Measurements from ENCODE around the gene APH1A.
A peak's percentile ranks its signal among the peaks of the same experiment; 100 is the strongest.
"Not testable (repeated sequence)": the region's sequence is repeated elsewhere in the genome, so short reads cannot be mapped to it uniquely, and the experiment has no call there.

Gene APH1A

GRCh38 chr1:150237746-150238145, 31.1 kb downstream of the APH1A start:
- TF ChIP-seq, protein P1, sequence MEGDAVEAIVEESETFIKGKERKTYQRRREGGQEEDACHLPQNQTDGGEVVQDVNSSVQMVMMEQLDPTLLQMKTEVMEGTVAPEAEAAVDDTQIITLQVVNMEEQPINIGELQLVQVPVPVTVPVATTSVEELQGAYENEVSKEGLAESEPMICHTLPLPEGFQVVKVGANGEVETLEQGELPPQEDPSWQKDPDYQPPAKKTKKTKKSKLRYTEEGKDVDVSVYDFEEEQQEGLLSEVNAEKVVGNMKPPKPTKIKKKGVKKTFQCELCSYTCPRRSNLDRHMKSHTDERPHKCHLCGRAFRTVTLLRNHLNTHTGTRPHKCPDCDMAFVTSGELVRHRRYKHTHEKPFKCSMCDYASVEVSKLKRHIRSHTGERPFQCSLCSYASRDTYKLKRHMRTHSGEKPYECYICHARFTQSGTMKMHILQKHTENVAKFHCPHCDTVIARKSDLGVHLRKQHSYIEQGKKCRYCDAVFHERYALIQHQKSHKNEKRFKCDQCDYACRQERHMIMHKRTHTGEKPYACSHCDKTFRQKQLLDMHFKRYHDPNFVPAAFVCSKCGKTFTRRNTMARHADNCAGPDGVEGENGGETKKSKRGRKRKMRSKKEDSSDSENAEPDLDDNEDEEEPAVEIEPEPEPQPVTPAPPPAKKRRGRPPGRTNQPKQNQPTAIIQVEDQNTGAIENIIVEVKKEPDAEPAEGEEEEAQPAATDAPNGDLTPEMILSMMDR (IDR thresholded peaks at IDR 0.05; ENCODE audit: borderline replicate concordance, insufficient read depth, low read depth, low read length), result no peak

DNA sequence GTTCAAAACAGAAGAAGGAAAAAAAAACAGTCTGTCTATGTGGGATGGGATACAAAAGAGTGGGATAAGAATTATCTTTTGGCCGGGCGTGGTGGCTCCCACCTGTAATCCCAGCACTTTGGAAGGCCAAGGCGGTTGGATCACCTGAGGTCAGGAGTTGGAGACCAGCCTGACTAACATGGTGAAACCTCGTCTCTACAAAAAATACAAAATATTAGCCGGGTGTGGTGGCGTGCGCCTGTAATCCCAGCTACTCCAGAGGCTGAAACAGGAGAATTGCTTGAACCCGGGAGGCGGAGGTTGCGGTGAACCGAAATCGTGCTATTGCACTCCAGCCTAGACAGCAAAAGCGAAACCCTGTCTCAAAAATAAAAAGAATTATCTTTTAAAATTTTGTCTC, 31.6 kb downstream of the APH1A start:
- H3K4me3 ChIP-seq (ENCODE audit: low read depth, low read length), result not testable (repeated sequence)

More at GRCh38 chr1:150237746-150238145, 31.1 kb downstream of the APH1A start:
- H3K4me3 ChIP-seq (ENCODE audit: low read depth, low read length), result no peak overlapping the region

DNA sequence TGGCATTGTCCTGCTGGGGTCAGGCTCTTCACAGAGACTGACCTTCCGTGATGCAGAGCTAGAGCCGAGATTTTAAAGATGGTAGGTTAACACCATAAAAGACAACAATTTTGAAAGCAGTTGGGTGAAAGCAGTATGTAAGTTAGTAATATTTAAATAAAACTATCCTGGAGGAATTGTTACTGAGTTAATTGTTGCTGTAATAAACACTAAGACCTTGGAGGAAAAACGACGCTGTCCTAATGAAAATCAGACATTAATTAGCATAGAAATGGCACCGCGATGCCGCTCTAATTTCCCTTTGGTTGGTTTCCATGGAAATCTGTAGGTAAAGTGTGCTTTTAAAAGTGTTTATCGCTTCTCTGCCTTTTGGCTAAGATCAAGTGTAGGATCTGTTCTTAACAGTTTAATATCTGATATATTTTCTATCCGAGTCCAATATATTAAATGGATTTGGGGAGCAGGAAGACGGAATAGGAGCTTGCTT, 32.2 kb downstream of the APH1A start:
- TF ChIP-seq, protein P1 (IDR thresholded peaks at IDR 0.05; ENCODE audit: borderline replicate concordance, insufficient read depth, low read depth, low read length), result no peak
- peak overlapping the region; percentile 45 for H3K4me3 ChIP-seq (ENCODE audit: low read depth, low read length)

DNA sequence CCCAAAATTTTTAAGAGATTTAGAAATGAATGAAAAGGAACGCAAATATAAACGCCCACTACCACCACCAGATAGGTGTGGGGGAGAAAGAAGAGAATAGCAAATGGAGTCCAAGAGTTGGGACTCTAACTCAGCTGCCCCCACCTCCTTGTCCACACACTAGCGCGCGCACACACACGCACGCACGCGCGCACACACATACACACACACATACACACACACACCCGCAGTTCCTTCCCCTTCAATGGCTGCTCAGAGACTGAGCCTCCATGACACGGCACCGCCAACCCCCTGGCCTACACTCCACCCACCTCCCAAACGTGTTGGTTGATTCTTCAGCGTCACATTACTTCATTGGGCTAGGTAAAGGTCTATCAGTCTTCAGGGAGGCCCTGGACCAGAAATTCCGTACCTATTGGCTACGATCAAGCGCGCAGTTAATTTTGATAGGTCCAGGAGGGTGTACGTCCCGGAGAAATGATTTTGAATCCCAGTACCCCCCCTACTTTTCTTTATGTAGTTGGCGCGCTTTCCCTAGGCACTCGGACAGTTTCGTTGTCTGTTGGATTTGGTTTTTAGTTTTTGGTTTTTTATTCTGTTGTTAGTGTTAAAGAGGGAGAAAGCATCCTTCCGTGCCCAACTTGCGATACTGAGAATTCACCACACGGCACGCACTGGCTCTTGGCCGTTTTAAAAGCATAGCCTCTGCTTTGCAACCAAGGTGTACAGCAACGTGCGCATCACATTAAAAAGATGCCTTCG, 32.8 kb downstream of the APH1A start, which contains the start of gene ANP32E:
ANP32E (minus strand) TSS at position 261 of the 762 bp plus-strand sequence. CDS start 326 bp downstream, outside the sequence.
- TF ChIP-seq, protein P1 (IDR thresholded peaks at IDR 0.05; ENCODE audit: borderline replicate concordance, insufficient read depth, low read depth, low read length), result no peak
- H3K4me3 ChIP-seq (ENCODE audit: low read depth, low read length), result peak within 1 kb of the TSS; percentile 93

DNA sequence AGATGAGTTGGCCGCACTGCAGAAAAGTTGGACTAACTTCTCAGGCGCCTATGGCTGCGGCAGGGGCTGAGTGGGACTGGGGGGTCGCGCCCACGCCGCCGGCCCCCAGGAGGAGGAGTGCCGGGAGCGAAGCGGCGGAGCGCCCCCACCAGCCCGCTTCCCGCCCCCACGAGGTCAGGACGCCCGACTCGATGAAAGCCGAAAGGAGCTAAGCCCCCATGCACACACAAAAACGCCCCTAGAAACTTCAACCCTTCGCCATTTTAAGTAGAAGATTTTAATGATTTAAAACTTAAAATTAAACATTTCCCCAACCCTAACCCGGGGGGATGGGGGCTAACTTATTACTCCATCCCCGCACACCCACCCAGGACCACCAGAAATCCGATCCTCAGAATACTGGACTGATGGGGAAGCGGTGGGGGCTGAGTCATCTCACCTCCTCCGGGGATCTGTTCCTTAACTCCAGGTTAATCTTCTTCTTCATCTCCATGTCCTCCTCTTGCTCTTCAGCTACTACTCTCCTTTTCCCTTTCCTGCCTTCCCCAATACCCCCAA, 33.4 kb downstream of the APH1A start:
- H3K4me3 ChIP-seq (ENCODE audit: low read depth, low read length), result peak overlapping the region; percentile 93
- TF ChIP-seq, protein P1 (IDR thresholded peaks at IDR 0.05; ENCODE audit: borderline replicate concordance, insufficient read depth, low read depth, low read length), result no peak

- peak overlapping the region; percentile 93 for H3K4me3 ChIP-seq (ENCODE audit: low read depth, low read length)
- TF ChIP-seq, protein P1 (IDR thresholded peaks at IDR 0.05; ENCODE audit: borderline replicate concordance, insufficient read depth, low read depth, low read length), result no peak
Observed at GRCh38 chr1:150234566-150235293, 34.1 kb downstream of the APH1A start.

DNA sequence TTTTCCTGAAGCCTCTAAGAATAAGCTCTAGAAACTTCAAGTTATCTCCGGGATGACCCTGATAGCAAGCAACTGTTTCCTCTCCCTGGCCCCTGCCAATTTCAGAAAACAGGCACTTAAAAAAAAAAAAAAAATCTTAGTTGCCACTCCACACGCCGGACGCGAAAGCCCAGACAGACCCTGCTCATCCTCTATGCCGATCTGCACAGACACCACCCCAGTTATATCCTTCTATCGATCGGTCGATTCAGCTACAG, 34.6 kb downstream of the APH1A start:
- H3K4me3 ChIP-seq (ENCODE audit: low read depth, low read length), result peak overlapping the region; percentile 93
- TF ChIP-seq, protein P1 (IDR thresholded peaks at IDR 0.05; ENCODE audit: borderline replicate concordance, insufficient read depth, low read depth, low read length), result no peak
